Brain pericyte (primary cell): ENCODE measurements around the gene UBE2F.
"Not testable (repeated sequence)": the region's sequence is repeated elsewhere in the genome, so short reads cannot be mapped to it uniquely, and the experiment has no call there.

Source experiments
- DNase-seq: peaks from one replicate; pipeline ENCODE4 v3.0.0-alpha.2; 2012; ENCODE audit warnings: low read depth, low spot score

Gene UBE2F

GRCh38 chr2:238045575-238045974 lies 78.8 kb downstream of the UBE2F start:
- no peak for DNase-seq

- no peak for DNase-seq
Measured at GRCh38 chr2:238046725-238047270, 80.0 kb downstream of the UBE2F start.

GRCh38 chr2:238053191-238053776 lies 86.5 kb downstream of the UBE2F start:
- no peak for DNase-seq

DNA sequence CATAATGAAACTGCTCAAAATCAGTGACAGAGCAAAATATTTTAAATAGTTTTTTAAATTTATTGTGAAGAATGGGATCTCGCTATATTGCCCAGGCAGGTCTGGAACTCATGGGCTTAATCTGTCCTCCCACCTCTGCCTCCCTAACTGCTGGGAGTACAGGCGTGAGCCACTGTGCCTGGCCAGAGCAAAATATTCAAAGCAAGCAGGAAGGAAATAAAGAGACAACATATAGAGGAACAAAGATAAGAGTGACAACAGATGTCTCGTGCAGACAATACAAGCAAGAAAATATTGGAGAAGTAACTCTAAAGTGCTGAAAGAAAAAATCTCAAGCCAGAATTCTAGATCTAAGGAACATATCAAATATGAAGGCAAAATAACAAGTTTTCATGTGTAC lies 89.0 kb downstream of the UBE2F start:
- no peak for DNase-seq

- DNase-seq = not testable (repeated sequence)
Measured at GRCh38 chr2:238057696-238058575, 91.1 kb downstream of the UBE2F start.

DNA sequence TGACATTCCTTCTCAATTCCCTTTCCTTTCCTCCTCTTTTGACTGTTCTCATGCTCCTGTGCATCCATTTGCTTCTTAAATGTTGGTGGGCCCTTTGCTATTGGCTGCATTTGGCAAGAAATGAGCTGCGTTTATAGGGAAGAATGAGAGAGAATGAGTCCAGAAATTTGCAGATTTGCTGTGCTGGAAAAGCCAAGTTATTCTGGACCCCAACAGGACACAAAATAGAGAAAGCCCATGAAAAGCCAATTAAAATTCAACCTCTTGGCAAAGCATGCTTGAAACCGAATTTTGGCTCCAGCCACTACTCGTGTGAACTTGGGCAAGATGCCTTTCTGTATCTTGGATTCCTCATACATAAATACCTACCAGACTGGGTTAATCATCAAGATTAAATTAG lies 92.7 kb downstream of the UBE2F start:
- DNase-seq = no peak

GRCh38 chr2:238060096-238060541 lies 93.3 kb downstream of the UBE2F start:
- DNase-seq = peak; percentile 4

- peak; percentile 95 for DNase-seq
Measured at GRCh38 chr2:238060542-238061314, 93.9 kb downstream of the UBE2F start, which contains the start of gene SCLY. Gene SCLY, plus strand, starts transcription at chr2:238061001. Its CDS starts 54 bp downstream, at chr2:238061055.

DNA sequence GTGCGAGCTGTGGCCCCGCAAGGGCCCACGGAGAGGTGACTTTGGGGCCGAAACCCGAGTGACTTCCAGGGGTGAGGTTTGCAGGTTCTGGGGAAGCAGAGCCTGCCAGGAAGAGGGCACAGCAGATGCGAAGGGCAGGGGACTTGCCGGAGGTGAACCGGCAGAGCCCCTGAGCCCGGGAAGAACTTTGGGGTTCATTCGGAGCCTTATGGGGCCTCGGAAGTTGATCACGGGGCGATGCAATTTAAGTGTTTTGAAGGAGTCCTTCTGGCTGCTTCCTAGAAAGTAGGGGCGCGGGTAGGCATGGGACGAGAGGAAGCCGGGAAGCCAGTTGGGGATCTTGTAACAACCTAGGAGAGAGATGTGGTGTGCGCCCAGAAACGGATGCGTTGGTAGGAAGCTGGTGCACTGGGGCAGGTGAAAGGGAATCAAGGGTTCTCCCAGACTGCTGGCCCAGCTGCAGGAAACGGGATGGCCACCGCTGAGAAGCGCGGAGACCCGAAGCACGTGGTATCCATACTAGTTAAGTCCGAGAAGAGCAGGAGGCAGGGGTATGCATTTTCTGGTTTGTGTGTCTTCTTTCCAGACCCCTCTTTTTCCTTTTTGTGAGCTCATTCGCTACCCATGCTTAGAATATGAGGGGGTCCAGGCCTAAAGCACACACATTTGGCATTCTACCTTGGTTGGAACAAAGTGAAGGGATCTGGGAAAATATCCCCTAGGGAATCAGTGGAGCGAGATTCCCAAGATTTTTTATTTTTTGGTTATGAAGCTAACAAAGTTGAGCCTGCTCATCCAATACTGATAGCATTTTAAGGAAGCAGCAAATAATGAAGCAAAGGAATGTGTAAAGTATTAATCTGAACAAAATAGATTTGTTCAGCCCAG lies 94.7 kb downstream of the UBE2F start:
- no peak for DNase-seq

GRCh38 chr2:238063414-238064189 lies 96.8 kb downstream of the UBE2F start:
- no peak for DNase-seq

GRCh38 chr2:238064376-238064775 lies 97.6 kb downstream of the UBE2F start:
- no peak for DNase-seq

DNA sequence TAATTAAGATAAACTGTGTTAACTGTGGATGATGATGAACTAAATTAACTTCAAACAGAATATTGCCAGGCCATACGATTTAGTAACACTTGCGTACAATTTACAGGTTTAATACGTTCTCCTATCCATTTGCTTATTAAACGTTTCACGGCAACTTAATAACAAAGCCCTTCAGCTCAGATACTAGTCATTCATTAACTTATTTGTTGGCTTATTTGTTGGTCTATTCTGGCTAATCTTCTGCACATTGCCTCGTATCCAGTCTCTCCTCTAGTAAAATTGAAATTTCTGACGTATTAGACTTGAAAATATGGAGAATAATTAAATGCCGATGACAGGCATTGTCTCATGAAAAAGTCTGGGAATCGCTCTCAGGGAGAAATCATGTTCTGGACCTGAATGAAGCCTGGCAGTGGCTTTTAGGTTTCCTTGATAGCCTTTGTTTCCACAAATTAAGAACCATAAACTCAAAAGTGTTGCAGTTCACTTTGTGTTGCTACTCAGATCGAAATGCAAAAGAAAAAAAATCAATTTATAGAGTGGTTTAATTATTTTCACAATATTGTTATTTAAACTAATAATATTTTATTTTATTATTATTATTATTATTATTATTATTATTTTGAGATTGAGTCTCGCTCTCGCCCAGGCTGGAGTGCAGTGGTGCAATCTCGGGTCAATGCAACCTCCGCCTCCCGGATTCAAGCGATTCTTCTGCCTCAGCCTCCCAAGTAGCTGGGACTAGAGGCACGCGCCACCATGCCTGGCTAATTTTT lies 98.4 kb downstream of the UBE2F start:
- DNase-seq = no peak

- DNase-seq = no peak
Measured at GRCh38 chr2:238066218-238066617, 99.4 kb downstream of the UBE2F start.

- DNase-seq = not testable (repeated sequence)
Measured at GRCh38 chr2:238066718-238067117, 99.9 kb downstream of the UBE2F start.

GRCh38 chr2:238067939-238068338 lies 101.1 kb downstream of the UBE2F start:
- DNase-seq = no peak

- DNase-seq = no peak
Measured at GRCh38 chr2:238069021-238069709, 102.4 kb downstream of the UBE2F start.

- DNase-seq = no peak
Measured at GRCh38 chr2:238069877-238070276, 103.1 kb downstream of the UBE2F start.

- no peak for DNase-seq
Measured at GRCh38 chr2:238075397-238075796, 108.6 kb downstream of the UBE2F start.

DNA sequence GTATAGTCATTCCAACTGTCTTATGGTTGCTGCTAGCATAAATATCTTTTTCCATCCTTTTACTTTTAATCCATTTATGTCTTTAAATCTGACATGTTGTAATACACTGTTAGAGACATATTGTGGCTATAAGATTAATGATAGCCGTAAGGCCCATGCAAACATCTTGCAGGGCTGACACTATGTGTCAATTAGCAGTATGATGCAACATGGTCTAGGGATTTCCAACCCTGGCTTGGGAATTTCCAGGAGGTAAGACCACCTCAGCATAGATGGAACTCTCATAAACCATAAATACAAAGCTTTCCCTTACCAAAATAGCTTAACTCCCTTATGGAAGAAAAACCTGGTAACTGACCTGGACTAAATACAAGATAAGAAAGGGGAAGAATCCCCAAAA lies 110.5 kb downstream of the UBE2F start:
- DNase-seq = no peak
